ENCODE results near the gene ACTR3C.

The ACTR3C gene

DNA sequence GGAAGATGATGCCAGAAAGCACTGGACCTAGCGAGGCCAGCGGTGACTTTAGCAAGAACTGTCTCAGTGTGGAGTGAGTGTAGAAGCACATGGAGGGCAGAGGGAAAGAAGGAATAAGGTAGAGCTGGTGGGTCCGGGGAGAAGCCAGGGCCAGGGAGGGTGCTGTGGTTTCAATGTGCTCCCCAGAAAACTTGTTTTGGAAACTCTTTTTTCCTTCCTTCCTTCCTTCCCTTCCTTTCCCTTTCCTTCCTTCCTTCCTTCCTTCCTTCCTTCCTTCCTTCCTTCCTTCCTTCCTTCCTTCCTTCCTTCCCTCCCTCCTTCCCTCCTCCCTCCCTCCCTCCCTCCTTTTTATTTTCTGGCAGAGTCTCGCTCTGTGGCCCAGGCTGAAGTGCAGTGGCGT, 23.6 kb upstream of the ACTR3C start:
- no peak for TF ChIP-seq ZNF274 (IDR thresholded peaks at IDR 0.05; ENCODE audit: low read depth, low read length)
- H3K4me3 ChIP-seq (ENCODE audit: low read length): no peak overlapping the region

DNA sequence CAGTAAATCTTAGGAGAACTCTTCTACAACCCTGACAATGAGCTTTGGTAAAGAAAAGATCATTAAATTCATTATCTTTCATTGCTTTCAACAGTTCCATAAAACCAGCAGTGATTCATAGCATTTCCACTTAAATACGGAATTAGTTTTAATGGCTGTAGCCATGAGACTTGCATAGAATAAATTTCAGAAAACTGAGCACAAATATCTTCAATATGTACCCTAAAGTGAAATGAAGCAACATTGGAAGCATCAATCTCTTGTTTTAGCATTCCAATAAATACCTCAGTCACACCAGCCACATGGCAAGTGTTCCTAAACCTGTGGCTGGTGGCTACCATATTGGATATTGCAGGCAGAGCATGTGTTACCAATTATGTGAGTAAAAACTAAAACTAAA, 21.7 kb upstream of the ACTR3C start:
- no peak overlapping the region for H3K4me3 ChIP-seq (ENCODE audit: low read length)

DNA sequence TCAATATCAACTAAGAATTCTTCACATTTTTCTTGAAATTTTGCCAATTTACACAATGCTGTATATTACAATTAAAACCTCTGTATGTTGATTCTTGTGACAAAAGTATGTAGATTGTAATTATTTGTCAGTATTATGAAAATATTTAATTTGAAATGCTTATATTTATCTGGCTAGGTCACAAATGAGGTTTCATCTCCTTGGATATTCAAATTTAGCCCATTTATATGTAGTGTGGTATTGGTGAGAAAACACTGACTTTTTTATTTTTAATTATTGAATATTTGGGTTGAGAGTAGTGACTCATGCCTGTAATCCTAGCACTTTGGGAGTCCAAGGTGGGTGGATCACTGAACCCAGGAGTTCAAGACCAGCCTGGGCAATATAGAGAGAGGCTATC, 21.0 kb upstream of the ACTR3C start:
- TF ChIP-seq ZNF274 (IDR thresholded peaks at IDR 0.05; ENCODE audit: low read depth, low read length): no peak
- no peak overlapping the region for H3K4me3 ChIP-seq (ENCODE audit: low read length)

More for the DNA sequence above, 21.7 kb upstream of the ACTR3C start:
- no peak for TF ChIP-seq ZNF274 (IDR thresholded peaks at IDR 0.05; ENCODE audit: low read depth, low read length)

DNA sequence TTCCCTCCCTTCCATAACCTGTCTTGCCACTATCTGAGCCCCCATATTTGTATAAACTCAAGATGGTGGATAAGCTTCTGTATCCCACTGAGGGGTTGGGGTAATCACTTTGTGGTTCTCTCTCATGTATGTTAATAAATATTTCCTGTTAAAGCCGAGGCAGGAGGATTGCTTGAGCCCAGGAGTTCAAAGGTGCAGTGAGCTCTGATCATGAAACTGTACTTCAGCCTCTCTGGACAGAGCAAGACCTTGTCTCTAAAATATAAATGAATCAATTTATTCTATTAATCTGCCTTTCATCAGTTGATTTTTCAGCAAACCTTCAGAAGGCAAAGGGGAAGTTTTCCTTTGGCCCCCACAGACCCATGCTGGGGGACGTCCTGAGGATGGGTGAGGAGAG, 19.9 kb upstream of the ACTR3C start:
- TF ChIP-seq ZNF274 (IDR thresholded peaks at IDR 0.05; ENCODE audit: low read depth, low read length): no peak
- H3K4me3 ChIP-seq (ENCODE audit: low read length): no peak overlapping the region

DNA sequence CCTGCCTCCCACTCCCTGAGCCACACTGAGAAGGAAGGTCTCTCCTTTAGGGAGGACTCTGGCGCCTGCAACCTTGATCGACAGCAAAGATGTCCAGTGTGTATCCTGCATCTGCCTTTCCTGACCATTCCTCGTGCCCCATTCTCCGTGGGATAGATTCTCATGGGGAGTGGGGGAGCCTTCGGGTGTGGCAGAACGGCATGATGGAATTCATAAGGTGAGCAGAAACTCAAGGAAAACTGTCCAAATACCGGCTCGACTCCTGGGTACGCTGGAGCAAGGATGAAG, 18.7 kb upstream of the ACTR3C start:
- no peak for TF ChIP-seq ZNF274 (IDR thresholded peaks at IDR 0.05; ENCODE audit: low read depth, low read length)
- no peak overlapping the region for H3K4me3 ChIP-seq (ENCODE audit: low read length)

DNA sequence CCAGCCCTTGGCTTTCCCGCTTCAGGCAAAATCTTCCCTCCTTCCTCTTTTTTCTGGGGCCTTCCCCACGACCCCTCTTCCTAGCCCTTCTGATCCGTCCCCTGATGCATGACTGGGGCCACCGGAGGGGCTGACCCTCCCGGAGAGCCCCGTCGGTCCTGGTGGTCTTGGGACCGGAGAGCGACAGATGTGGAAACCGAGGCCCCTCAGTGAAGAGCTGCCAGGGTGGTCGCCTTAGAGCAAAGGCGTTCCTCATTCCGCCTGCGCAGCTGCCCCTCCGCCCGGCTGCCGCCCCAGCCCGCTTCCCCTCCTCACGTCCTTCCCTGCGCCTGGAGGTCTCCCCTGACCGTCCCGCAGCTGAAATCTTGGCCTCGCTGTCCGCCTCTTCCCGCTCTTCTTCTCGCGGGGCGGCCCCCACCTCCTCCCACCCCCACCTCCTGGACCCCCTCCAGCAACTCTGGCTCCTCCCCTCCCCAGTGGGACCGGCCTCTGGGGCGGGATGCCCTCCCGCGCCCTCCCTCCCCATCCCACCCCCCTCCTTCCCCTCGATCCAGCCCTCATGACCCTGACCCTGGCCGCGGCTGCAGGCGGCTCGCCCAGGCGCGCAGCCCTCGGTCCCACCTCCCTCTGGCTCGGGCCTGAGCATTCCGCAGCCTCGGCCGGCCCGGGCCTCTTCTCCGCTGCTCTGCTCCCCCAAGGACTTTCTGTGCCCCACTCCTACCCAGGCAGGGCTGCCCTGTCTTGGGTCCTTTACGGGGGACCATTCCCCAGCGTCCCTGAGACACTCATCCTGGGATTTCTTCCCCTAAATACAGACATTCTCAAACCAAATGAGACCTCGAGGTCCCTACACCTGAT, 18.1 kb upstream of the ACTR3C start, which contains the start of gene RARRES2:
Gene RARRES2 (minus strand): TSS at position 367 of the 858 bp plus-strand sequence. CDS start 1,020 bp downstream, outside the sequence.
- TF ChIP-seq ZNF274 (IDR thresholded peaks at IDR 0.05; ENCODE audit: low read depth, low read length): no peak
- H3K4me3 ChIP-seq (ENCODE audit: low read length): no peak within 1 kb of the TSS

DNA sequence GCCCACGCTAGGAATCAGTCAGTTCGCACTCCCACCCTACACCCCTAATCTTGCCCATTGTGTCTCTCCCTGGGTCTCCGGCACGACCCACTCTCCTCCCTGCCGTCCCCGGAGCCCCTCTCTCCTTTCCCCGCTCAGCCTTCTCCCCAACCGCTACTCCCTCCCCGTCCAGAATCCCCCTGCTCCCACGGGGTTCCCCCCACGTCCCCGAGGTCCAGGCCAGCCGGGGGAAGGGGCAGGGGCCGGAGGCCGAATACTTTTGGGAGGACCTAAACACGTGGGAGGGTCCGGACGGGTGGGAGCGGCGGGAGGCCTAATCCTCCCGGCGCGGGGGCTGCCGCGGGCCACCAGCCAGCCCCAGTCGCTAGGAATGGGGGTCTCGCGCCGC, 17.5 kb upstream of the ACTR3C start:
- no peak overlapping the region for H3K4me3 ChIP-seq (ENCODE audit: low read length)
- TF ChIP-seq ZNF274 (IDR thresholded peaks at IDR 0.05; ENCODE audit: low read depth, low read length): no peak

DNA sequence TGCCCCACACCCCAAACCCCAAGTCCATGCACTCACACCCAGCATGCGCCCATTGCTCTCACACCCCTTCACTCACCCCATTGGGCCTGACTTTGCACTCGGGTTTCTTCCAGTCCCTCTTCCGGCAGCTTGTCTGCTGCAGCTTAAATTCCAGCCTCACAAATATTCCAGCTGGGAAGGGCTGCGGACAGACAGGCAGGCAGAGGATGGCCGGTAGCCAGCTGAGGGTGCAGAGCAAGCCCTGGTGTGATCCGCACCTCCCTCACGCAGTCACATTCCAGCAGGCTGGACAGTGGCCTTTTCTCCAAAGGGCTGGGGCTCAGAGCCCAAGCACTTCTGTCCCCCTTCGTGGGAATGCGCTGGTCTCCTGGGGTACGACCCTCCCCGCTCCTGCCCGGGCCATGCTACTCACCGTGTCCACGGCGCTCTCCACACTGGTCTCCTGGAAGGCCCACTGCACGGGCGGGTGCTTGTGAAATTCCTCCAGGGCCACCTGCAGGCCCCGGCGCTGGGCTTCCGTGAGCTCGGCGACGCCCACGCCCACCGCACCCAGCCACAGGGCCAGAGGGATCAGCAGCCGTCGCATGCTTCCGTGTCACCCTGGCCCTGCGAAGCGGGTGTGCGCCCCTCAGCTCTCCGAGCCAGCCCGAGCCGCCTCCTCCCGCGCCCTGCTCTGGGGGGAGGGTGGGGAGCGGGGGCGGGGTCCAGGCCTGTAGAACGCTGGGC, 16.8 kb upstream of the ACTR3C start:
- H3K4me3 ChIP-seq (ENCODE audit: low read length): no peak overlapping the region
- TF ChIP-seq ZNF274 (IDR thresholded peaks at IDR 0.05; ENCODE audit: low read depth, low read length): no peak

DNA sequence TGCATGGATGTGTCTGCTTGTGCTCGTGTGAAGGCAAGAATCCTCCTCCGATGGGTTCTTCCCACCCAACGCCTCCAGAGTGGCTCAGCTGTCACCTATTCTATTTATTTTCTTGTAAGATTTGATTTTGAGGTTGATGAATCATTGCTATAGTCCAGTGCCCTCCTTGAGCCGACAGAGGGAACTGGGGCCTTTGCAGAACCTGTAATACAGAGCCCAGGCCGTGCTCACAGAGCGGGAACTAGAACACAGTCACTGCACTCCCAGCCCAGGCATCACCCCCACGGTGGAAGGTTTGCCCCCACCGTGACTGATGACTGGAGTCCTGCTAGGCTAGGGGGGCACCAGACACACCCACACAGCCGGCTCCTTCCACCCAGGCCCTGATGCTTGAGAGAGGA, 16.1 kb upstream of the ACTR3C start:
- no peak for TF ChIP-seq ZNF274 (IDR thresholded peaks at IDR 0.05; ENCODE audit: low read depth, low read length)
- H3K4me3 ChIP-seq (ENCODE audit: low read length): no peak overlapping the region

DNA sequence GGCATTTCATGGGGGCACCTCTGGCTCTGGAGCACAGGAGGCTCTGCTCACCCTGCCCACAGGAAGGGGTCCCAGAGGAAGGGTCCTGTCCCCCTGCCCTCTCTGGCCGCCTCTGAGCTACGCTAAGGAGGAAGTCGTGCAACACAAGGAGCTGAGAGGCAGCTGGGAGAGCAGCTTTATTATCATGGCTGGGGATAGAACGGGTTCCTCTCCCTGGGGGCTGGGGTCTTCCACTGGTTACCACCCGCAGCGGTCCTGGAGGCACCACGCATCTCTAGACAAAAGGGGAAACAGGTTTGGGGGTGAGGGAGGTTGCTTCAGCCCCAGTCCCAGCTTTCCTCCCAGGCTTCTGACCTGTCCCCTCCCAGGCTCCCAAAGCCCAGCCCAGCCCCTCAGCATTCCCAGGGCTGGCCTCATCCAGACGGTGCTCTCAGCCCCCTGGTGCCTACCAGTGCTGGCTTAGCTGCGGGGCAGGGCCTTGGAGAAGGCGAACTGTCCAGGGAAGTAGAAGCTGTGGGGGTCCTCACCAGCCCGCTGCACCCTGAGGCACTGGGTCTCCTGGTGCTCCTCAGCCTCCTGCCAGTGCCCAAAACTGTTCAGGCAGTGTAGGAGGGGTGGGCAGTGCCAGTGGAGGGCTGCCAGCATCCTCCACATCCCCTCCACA, 15.0 kb upstream of the ACTR3C start:
- no peak overlapping the region for H3K4me3 ChIP-seq (ENCODE audit: low read length)
- TF ChIP-seq ZNF274 (IDR thresholded peaks at IDR 0.05; ENCODE audit: low read depth, low read length): no peak

DNA sequence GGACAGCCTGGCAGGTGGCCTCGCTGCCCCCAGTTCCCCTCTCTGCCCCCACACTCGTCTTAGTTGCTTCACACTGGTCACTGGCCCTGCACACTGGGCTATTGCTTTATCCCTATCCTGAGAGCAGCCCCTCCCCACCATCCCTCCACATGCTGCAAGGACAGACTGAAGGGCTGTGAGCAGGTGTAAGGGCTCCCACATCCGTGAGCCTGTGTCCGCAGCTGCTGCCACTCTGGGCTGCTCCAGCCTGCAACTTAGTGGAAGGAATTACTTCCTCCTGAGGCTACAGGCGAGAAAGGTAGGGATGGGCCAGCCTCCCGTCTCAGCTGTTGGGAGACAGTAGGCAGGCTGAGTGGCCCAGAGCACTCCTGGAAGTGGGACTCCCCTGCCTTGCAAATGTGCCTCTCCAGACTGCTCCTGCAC, 14.3 kb upstream of the ACTR3C start:
- no peak overlapping the region for H3K4me3 ChIP-seq (ENCODE audit: low read length)
- no peak for TF ChIP-seq ZNF274 (IDR thresholded peaks at IDR 0.05; ENCODE audit: low read depth, low read length)

DNA sequence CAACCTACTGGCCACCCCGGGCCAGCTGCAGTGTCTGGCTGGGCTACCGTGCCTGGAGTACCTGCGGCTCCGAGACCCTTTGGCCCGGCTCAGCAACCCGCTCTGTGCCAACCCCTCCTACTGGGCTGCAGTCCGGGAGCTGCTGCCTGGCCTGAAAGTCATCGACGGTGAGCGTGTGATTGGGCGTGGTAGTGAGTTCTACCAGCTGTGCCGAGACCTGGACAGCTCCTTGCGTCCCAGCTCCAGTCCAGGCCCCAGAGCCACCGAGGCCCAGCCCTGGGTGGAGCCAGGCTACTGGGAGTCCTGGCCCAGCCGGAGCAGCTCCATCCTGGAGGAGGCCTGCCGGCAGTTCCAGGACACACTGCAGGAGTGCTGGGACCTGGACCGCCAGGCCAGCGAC, 13.8 kb upstream of the ACTR3C start:
- no peak for TF ChIP-seq ZNF274 (IDR thresholded peaks at IDR 0.05; ENCODE audit: low read depth, low read length)
- H3K4me3 ChIP-seq (ENCODE audit: low read length): no peak overlapping the region

DNA sequence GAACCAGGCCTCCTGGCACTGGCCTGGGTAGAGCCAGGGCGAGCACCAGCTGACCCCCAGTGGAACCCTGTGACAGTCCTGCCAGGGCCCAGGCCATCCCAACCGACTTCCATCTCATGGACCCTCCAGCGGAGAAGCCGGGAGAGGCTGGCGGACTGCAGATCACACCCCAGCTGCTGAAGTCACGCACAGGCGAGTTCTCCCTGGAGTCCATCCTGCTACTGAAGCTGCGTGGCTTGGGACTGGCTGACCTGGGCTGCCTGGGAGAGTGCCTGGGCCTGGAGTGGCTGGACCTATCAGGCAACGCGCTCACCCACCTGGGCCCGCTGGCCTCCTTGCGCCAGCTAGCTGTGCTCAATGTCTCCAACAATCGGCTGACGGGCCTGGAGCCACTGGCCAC, 13.4 kb upstream of the ACTR3C start:
- H3K4me3 ChIP-seq (ENCODE audit: low read length): no peak overlapping the region
- no peak for TF ChIP-seq ZNF274 (IDR thresholded peaks at IDR 0.05; ENCODE audit: low read depth, low read length)

DNA sequence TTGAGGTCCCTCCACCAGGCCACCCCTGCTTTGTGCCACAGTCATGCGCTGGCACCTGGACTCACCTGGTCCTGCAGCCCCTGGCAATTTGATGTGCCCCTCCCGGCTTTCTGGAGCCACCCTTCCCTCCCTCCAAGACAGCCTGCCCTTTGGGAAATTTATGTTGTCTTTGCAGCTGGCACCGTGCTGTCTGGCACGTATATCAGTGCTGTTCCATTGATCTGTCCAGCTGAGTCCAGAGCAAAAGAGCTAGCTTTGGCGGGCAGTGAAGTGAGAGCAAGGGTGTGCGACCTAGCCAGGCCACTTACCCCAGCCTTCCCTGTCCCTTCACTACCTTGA, 12.4 kb upstream of the ACTR3C start:
- no peak overlapping the region for H3K4me3 ChIP-seq (ENCODE audit: low read length)
- TF ChIP-seq ZNF274 (IDR thresholded peaks at IDR 0.05; ENCODE audit: low read depth, low read length): no peak
